AG09309 (cell line): ENCODE results near the gene MRAP2.

Experiments used
- DNase-seq: peaks from one replicate; pipeline ENCODE4 v3.0.0-alpha.2; 2010; ENCODE audit warnings: low read depth
- H3K4me3 ChIP-seq: 2 replicates; pipeline ENCODE4 v1.5.1; 2011; ENCODE audit warnings: mild to moderate bottlenecking, low read depth, low read length, moderate library complexity; ENCODE audit not compliant: control insufficient read depth
- TF ChIP-seq, protein P1 (sequence below): IDR thresholded peaks from 2 replicates; pipeline ENCODE4 v1.5.1; 2011; ENCODE audit warnings: mild to moderate bottlenecking, low read depth, low read length, inconsistent platforms; ENCODE audit not compliant: insufficient read depth, control insufficient read depth; ENCODE audit errors: missing control alignments

Gene MRAP2

DNA sequence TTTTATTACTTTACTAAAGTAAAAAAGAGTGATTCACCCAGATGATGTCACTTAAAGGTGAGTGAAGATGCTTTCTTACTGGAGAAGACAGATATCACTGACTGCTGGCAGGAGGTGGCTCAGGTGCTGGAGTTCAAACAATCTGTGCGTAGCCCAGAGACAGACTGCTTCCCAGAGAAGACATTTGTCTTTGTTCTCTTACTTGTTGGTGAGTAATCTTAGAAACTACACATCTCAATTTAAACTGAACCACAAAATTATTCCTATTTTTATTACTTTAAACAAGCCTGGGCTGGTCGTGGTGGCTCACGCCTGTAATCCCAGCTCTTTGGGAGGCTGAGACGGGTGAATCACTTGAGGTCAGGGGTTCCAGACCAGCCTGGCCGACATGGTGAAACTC, 101.7 kb downstream of the MRAP2 start:
- TF ChIP-seq, protein P1, sequence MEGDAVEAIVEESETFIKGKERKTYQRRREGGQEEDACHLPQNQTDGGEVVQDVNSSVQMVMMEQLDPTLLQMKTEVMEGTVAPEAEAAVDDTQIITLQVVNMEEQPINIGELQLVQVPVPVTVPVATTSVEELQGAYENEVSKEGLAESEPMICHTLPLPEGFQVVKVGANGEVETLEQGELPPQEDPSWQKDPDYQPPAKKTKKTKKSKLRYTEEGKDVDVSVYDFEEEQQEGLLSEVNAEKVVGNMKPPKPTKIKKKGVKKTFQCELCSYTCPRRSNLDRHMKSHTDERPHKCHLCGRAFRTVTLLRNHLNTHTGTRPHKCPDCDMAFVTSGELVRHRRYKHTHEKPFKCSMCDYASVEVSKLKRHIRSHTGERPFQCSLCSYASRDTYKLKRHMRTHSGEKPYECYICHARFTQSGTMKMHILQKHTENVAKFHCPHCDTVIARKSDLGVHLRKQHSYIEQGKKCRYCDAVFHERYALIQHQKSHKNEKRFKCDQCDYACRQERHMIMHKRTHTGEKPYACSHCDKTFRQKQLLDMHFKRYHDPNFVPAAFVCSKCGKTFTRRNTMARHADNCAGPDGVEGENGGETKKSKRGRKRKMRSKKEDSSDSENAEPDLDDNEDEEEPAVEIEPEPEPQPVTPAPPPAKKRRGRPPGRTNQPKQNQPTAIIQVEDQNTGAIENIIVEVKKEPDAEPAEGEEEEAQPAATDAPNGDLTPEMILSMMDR, result no peak
- no peak for DNase-seq
- H3K4me3 ChIP-seq, result no peak overlapping the region

DNA sequence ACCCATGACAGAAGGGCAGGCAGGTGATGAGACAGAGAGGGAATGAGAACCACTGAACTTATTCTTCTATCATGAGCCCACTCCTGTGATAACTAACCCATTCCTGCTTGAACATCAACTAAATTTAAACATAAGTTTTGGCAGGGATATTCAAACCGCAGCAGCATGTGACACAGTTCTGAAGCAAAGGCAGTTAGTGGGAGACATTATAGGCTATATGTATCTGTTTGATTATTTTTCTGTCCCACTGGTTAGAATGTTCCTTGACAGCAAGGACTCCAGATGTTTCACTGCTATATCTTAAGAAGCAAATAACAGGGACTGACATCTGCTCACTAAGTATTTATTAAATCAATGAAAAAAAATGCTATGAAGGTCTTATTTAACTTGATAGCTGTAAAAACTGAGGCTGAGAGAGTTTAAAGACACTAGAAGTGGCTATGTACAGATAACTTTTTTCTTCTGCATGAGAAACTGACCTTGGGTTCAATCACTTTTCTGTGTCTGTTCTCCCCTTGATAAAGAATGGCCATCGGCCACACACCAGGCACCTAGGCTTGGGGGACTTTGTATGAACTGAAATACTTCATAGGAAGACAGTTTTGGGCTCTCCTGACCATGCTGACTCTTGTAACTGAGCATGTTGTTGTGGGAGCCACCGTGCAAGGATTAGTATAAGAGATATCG, 102.9 kb downstream of the MRAP2 start:
- no peak overlapping the region for H3K4me3 ChIP-seq
- TF ChIP-seq, protein P1, result no peak

DNA sequence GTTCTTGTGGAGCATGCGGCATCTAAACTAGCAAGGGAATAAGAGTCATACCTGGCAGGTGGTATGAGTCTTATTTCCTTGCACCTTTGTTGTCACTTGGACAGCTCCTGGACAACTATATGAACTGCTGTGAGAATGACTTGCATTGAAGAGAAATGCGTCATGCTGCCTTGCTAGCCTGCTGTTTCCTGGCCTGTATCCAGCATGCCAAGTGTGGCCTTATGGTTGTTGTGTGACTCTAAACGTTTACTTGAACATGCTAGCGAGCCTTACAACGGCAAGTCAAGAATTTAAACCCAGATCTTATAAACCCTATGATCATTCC, 103.4 kb downstream of the MRAP2 start:
- no peak overlapping the region for H3K4me3 ChIP-seq
- TF ChIP-seq, protein P1, result no peak
- DNase-seq, result no peak

More for the DNA sequence above, 102.9 kb downstream of the MRAP2 start:
- DNase-seq, result no peak

DNA sequence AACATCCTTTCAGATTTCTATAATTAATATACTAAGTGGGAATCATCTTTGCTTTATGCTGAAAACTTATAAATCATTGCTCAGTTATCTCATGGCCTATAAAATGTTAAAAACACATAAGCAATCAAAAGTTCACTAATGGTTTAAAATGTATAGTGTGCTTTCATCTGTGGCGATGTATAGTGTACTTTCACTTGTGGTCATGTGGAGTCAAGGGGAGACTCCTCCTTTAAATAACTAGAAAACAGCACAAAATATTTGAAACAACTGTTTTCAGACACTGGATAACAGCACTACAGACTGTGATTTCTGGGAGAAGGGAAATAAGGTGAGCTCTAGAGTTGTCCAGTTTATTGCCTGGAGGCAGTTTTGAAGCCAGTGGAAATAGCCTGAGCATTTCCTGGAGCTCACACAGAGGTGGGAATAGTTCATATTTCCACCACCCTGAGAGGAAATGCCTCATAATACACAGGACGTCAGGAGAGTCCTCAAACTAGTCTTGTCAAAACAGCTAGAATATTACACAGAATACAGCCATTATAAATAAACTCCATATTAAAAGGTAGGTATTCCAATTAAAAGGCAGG, 104.5 kb downstream of the MRAP2 start:
- TF ChIP-seq, protein P1, result no peak
- DNase-seq, result no peak
- H3K4me3 ChIP-seq, result no peak overlapping the region

DNA sequence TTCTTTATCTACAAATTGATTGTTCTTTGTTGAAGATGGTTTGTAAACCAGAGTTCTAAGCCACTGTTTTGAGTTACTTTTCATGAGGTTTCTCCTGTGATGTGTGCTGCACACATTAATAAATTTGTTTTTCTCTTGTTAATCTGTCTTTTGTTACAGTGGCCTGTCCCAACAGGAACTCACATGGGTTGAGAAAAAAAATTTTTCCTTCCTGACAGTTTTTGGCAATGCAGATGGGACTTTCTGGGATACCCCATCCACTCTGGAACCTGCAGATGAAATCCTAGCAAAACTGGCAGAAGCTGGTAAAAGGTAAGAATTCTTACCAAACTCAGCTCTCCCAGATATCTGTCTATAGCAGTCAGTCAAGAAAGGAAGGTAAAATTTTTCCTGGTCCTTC, 105.7 kb downstream of the MRAP2 start:
- TF ChIP-seq, protein P1, result no peak
- H3K4me3 ChIP-seq, result no peak overlapping the region
- DNase-seq, result no peak
